Ureter (tissue), 1 donor: ENCODE measurements around the gene DYNLT4. TPM values are rescaled to one million over a fixed set of nuclear protein-coding genes. Genes with fewer than 3 reads are reported as not detected.
"Not testable (repeated sequence)": the region's sequence is repeated elsewhere in the genome, so short reads cannot be mapped to it uniquely, and the experiment has no call there.

Source experiments
- DNase-seq: peaks from one replicate; pipeline ENCODE4 v3.0.0-alpha.2; 2020; ENCODE audit warnings: low spot score
- total RNA-seq: library from RNA; stranded (reverse); gene quantifications from one replicate; pipeline ENCODE4 v1.2.4, GENCODE V29; 2023
- donor health status: DM: yes; HTN: yes; CAD: no.

DYNLT4 gene
- total RNA-seq, 1 donor from 2014 or later, result 0.52 TPM

GRCh38 chr1:44788120-44788860 is 18.9 kb downstream of the DYNLT4 start, which contains the start of gene BEST4:
TSS of gene BEST4 (minus strand) at chr1:44788170. CDS start at chr1:44787705, 465 bp downstream.
- DNase-seq, result no peak

- DNase-seq, result no peak
These were observed 19.6 kb downstream of the DYNLT4 start for GRCh38 chr1:44787506-44787905.

- DNase-seq, result no peak
These were observed 20.2 kb downstream of the DYNLT4 start for GRCh38 chr1:44786841-44787426.

- peak; percentile 80 for DNase-seq
These were observed 20.9 kb downstream of the DYNLT4 start for GRCh38 chr1:44786138-44786840.

- DNase-seq, result no peak
These were observed 21.5 kb downstream of the DYNLT4 start for GRCh38 chr1:44785501-44786137.

- no peak for DNase-seq
These were observed 22.1 kb downstream of the DYNLT4 start for GRCh38 chr1:44785029-44785380.

- DNase-seq, result no peak
These were observed 22.8 kb downstream of the DYNLT4 start for GRCh38 chr1:44784094-44785028.

GRCh38 chr1:44783697-44784093 is 23.5 kb downstream of the DYNLT4 start:
- no peak for DNase-seq

- DNase-seq, result no peak
These were observed 26.5 kb downstream of the DYNLT4 start for GRCh38 chr1:44780583-44781121.

GRCh38 chr1:44778705-44779576 is 28.2 kb downstream of the DYNLT4 start:
- no peak for DNase-seq

GRCh38 chr1:44777969-44778635 is 29.0 kb downstream of the DYNLT4 start:
- no peak for DNase-seq

GRCh38 chr1:44777547-44777946 is 29.6 kb downstream of the DYNLT4 start:
- no peak for DNase-seq

- DNase-seq, result no peak
These were observed 30.5 kb downstream of the DYNLT4 start for GRCh38 chr1:44776730-44777068.

GRCh38 chr1:44775930-44776729 is 31.0 kb downstream of the DYNLT4 start:
- DNase-seq, result peak; percentile 64

- DNase-seq, result peak; percentile 95
These were observed 31.8 kb downstream of the DYNLT4 start, which contains the start of gene RPS8 for GRCh38 chr1:44775078-44775929. TSS of gene RPS8 (plus strand) at chr1:44775540. CDS start at chr1:44775597, 57 bp downstream.

- not testable (repeated sequence) for DNase-seq
These were observed 40.7 kb downstream of the DYNLT4 start for GRCh38 chr1:44766421-44766820.

- DNase-seq, result no peak
These were observed 46.3 kb downstream of the DYNLT4 start for GRCh38 chr1:44760876-44761275.

- DNase-seq, result no peak
These were observed 48.1 kb downstream of the DYNLT4 start for GRCh38 chr1:44759077-44759476.
